ENCODE measurements around the gene NYAP2.

NYAP2 gene

GRCh38 chr2:225399504-225399903 is at the start of gene NYAP2:
Gene NYAP2, plus strand, starts transcription at chr2:225399710. Its CDS starts 9,171 bp downstream, at chr2:225408881.
- DNase-seq: peak; percentile 85

- DNase-seq: no peak
These were observed 45.9 kb upstream of the NYAP2 start for GRCh38 chr2:225353579-225354085.

GRCh38 chr2:225354281-225354774 is 45.2 kb upstream of the NYAP2 start:
- DNase-seq: no peak

GRCh38 chr2:225355788-225356187 is 43.7 kb upstream of the NYAP2 start:
- no peak for DNase-seq

- DNase-seq: no peak
These were observed 32.8 kb upstream of the NYAP2 start for GRCh38 chr2:225366731-225367130.

- DNase-seq: no peak
These were observed 32.0 kb upstream of the NYAP2 start for GRCh38 chr2:225367482-225367881.

GRCh38 chr2:225378984-225379383 is 20.5 kb upstream of the NYAP2 start:
- no peak for DNase-seq

- no peak for DNase-seq
These were observed 19.7 kb upstream of the NYAP2 start for GRCh38 chr2:225379856-225380255.

- no peak for DNase-seq
These were observed 17.9 kb upstream of the NYAP2 start for GRCh38 chr2:225381609-225382008.

GRCh38 chr2:225398372-225398771 is 1.1 kb upstream of the NYAP2 start:
- DNase-seq: peak; percentile 18

- DNase-seq: peak; percentile 51
These were observed 576 bp downstream of the NYAP2 start for GRCh38 chr2:225400060-225400511.

- no peak for DNase-seq
These were observed 1.3 kb downstream of the NYAP2 start for GRCh38 chr2:225400546-225401400.

GRCh38 chr2:225402210-225402776 is 2.8 kb downstream of the NYAP2 start:
- no peak for DNase-seq

GRCh38 chr2:225411452-225411851 is 11.9 kb downstream of the NYAP2 start:
- DNase-seq: no peak

- DNase-seq: no peak
These were observed 14.3 kb downstream of the NYAP2 start for GRCh38 chr2:225413786-225414185.

- DNase-seq: no peak
These were observed 15.4 kb downstream of the NYAP2 start for GRCh38 chr2:225414902-225415301.

GRCh38 chr2:225415341-225415740 is 15.8 kb downstream of the NYAP2 start:
- DNase-seq: no peak

GRCh38 chr2:225415792-225416191 is 16.3 kb downstream of the NYAP2 start:
- DNase-seq: no peak

- DNase-seq: no peak
These were observed 17.3 kb downstream of the NYAP2 start for GRCh38 chr2:225416616-225417367.

- DNase-seq: no peak
These were observed 19.5 kb downstream of the NYAP2 start for GRCh38 chr2:225419033-225419432.

- no peak for DNase-seq
These were observed 22.6 kb downstream of the NYAP2 start for GRCh38 chr2:225422145-225422544.

GRCh38 chr2:225425284-225425683 is 25.8 kb downstream of the NYAP2 start:
- no peak for DNase-seq

- peak; percentile 70 for DNase-seq
These were observed 28.9 kb downstream of the NYAP2 start for GRCh38 chr2:225428360-225428759.

All from NCI-H2029 treated with DMSO at 0.1 percent for 48 hours (cell line).